Lower leg skin (tissue), 3 donors: ENCODE data around the gene FAM162A.

ENCODE experiments used
- CTCF ChIP-seq, 3 donors: fragments of 450-650 bp; IDR thresholded peaks; one replicate each; pipeline ENCODE4 v1.5.1; 2016; ENCODE audit warnings: antibody characterized with exemption in 3 of 3, mild to moderate bottlenecking in 3 of 3, moderate library complexity in 2 of 3
- POLR2A ChIP-seq, 2 donors: fragments of 450-650 bp; IDR thresholded peaks; one replicate each; pipeline ENCODE4 v1.6.1; 2016 to 2017; ENCODE audit warnings: antibody characterized with exemption in 2 of 2, mild to moderate bottlenecking in 1 of 2, moderate library complexity in 1 of 2

DNA sequence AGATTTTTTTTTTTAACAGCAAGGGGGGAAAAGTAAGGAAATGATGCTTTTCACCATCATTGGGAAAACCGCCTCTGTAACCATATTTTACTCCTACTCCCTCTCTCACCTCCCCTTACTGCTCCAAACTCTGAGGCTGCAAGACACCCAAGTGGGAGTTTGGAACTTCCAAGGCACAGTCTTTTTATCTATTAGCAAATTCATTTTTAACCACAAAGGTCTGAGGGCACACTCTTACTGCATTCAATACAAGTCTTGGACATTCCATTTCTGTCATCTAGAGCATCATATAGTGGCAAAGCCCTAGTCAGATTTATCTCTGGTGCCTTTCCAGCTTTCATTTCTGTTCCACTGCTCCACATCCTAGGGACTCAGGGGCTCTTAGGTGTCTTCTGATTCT lies 13.2 kb downstream of the FAM162A start:
- TF ChIP-seq CTCF (IDR thresholded peaks at IDR 0.05) (no peak), POLR2A (IDR thresholded peaks at IDR 0.05) (no peak)
